Right ventricle myocardium superior (tissue), 1 donor: Measurements from ENCODE around the gene NKTR. TPM values are rescaled to one million over a fixed set of nuclear protein-coding genes. Genes with fewer than 3 reads are reported as not detected.
"Not testable (repeated sequence)": the region's sequence is repeated elsewhere in the genome, so short reads cannot be mapped to it uniquely, and the experiment has no call there.

Source experiments
- ATAC-seq: fragments of 200-7000 bp; cut with Tn5 transposase; one replicate; pipeline ENCODE4 v1.9.1; 2020; ENCODE audit warnings: mild to moderate bottlenecking; ENCODE audit not compliant: poor library complexity
- DNase-seq: peaks from one replicate; pipeline ENCODE4 v3.0.0-alpha.2; 2020
- intact Hi-C: fragments of 100-400 bp; cut with DNase I; formaldehyde crosslinking; loops from one replicate; pipeline ENCODE4 v1.11.2; 2022
- total RNA-seq: library from RNA; stranded (reverse); fragmentation: NEBNext Ultra II Directional; extraction: Animal tissue kit (Norgen Biotek cat#: 25700); gene quantifications from one replicate; pipeline ENCODE4 v1.2.1, GENCODE V29; 2021
- donor health status: DM: no; HTN: yes; CAD: no; lungs with severe emphysema.

Gene NKTR
- total RNA-seq, 1 donor from 2014 or later = 21.6 TPM

GRCh38 chr3:42590989-42591756 lies 9.3 kb upstream of the NKTR start:
- ATAC-seq (no peak), DNase-seq (no peak)

GRCh38 chr3:42591811-42592210 lies 8.7 kb upstream of the NKTR start:
- intact Hi-C loops = no loop called here
- ATAC-seq (no peak), DNase-seq (no peak)

More at GRCh38 chr3:42590989-42591756, 9.3 kb upstream of the NKTR start:
- intact Hi-C loops = no loop called here

DNA sequence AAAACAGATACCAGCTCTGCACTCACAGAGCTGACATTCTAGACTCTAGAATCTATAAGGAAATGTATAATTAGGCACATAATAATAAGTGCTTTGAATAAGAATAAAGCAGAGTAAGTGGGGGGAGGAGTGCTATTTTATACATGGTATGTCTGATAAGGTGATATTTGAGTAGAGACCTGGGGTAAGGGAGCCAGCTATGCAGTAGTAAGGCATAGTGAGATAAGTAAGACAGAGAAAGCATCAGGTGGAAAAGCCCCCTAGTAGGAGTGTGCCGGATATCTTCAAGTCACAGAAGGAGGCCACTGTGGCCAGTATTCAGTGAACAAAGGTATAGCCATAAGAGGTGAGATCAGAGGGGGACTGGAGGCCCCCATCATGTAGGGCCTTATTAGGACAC lies 6.9 kb upstream of the NKTR start:
- intact Hi-C loops = no loop called here
- no peak for ATAC-seq
- DNase-seq = no peak

DNA sequence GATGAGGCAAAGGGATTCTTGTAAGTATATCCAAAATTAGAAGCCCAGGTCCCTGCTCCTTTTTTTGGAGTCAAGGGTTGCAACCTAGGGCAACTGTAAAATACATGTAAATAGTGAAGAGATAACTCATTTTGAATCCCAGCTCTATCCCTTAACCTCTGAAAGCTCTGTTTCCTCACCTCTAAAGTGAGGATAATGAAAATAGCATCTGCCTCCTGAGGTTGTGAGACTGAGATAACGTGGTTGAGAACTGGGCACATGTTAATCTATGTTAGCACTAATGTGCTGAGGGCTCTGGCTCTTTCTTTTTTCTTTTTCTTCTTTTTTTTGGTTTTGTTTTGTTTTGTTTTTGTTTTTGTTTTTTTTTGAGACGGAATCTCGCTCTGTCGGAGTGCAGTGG lies 4.8 kb upstream of the NKTR start:
- no peak for ATAC-seq
- intact Hi-C loops = no loop called here
- DNase-seq = no peak

GRCh38 chr3:42597098-42597497 lies 3.4 kb upstream of the NKTR start:
- intact Hi-C loops, ATAC-seq: not testable (repeated sequence)

DNA sequence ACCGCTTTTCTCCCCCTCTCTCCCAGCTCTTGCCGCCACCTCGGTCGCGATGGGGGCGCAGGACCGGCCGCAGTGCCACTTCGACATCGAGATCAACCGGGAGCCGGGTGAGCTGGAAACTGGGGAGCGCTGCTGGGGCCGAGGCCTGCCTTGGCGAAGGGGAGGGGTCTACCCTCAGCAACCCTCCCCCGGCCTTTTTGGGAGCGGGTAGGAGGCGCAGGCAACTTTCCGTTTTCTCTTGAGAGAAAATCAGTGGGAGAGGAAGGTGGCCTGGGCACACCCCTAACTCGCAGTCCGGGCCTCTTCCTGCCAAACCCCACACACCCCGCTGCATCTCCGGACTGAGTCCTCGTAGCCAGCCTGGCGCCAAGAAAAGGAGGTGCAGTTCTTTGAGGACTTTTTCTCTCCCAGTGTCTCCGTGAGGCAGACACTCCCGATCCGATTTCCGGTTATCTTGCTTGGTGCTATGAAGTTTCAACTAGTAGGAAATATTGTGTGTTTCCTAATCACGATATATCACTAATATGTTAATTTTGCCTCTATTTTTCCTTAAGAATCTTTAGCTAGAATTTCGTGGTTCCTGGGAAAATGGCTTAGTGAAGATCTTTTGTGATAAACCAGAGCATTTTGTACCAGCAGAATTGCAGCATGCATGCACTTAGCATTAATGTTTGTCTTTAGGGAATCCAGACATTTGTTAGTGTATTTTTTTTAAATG lies 631 bp downstream of the NKTR start:
- intact Hi-C loops = loop anchor here (5.0 kb wide), 1 partner anchor 51 kb away; the partner anchor contains the start of gene ZBTB47
- DNase-seq (peak; percentile 78), ATAC-seq (peak; percentile 48)

More at GRCh38 chr3:42597098-42597497, 3.4 kb upstream of the NKTR start:
- not testable (repeated sequence) for DNase-seq

- intact Hi-C loops = loop anchor here (5.0 kb wide), 1 partner anchor 50 kb away; the partner anchor contains the start of gene ZBTB47
- DNase-seq (no peak), ATAC-seq (no peak)
These were observed 1.6 kb downstream of the NKTR start for GRCh38 chr3:42601896-42602581.

GRCh38 chr3:42602961-42603360 lies 2.5 kb downstream of the NKTR start:
- DNase-seq (no peak), ATAC-seq (no peak)
- intact Hi-C loops = loop anchor here (5.0 kb wide), 1 partner anchor 49 kb away; the partner anchor contains the start of gene ZBTB47

GRCh38 chr3:42605546-42606173 lies 5.2 kb downstream of the NKTR start:
- intact Hi-C loops = no loop called here
- DNase-seq = no peak
- peak; percentile 36 for ATAC-seq

DNA sequence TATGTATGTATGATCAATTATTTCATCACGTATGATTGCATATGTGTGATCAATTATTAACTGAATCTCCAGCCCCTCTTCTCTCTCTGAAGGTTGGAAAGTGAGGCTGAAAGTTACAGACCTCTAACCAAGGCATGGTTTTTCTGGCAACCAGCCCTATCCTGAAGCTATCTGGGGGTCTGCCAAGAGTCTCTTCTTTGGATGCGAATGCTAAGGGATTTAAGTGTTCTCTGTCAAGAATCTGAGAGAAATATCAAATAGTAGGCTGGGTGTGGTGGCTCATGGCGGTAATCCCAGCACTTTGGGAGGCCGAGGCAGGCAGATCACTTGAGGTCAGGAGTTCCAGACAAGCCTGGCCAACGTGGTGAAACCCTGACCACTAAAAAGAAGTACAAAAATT lies 8.1 kb downstream of the NKTR start:
- DNase-seq (no peak), ATAC-seq (peak; percentile 7)
- intact Hi-C loops = no loop called here

GRCh38 chr3:42610976-42611375 lies 10.5 kb downstream of the NKTR start:
- no peak for ATAC-seq
- intact Hi-C loops = no loop called here
- DNase-seq = no peak

DNA sequence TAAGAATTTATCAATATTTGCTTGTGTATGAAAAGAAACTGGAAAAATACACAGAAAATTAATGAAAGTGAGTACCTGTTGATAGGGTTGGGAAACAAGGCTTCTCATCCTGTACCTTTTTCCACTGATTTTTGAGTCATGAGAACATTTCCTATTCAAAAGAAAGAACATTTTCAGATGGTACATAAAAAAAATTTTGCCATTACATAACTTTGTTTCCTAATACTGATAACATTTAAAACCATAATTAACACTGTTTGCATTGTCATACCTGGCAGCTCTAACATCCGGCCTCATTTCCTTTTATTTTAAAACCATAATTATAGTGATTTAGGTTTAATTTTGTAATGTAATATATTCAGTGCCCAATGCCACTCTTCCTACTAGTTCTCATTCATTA lies 11.7 kb downstream of the NKTR start:
- intact Hi-C loops = no loop called here
- ATAC-seq (no peak), DNase-seq (no peak)

GRCh38 chr3:42612928-42613327 lies 12.4 kb downstream of the NKTR start:
- ATAC-seq (no peak), DNase-seq (no peak)
- intact Hi-C loops = no loop called here

- ATAC-seq (no peak), DNase-seq (no peak)
- intact Hi-C loops = no loop called here
These were observed 13.0 kb downstream of the NKTR start for GRCh38 chr3:42613462-42613861.

GRCh38 chr3:42631620-42632019 lies 31.1 kb downstream of the NKTR start:
- intact Hi-C loops = no loop called here
- DNase-seq (no peak), ATAC-seq (no peak)

GRCh38 chr3:42632146-42632545 lies 31.7 kb downstream of the NKTR start:
- ATAC-seq (no peak), DNase-seq (no peak)
- intact Hi-C loops = no loop called here

DNA sequence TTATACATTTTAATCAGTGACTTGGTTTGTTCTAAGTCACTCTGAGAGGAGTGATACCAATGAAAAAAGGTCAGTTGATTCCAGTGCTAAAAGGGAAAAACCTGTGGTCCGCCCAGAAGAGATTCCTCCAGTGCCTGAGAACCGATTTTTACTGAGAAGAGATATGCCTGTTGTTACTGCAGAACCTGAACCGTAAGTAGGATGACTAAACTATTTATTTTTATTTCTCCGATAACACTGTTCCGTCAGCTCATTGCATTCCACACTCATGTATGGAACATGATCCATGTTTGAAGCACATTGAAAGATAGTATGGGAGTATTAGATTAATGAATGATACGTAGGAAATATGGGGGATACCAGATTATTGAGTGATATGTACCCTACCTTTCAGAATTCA lies 33.1 kb downstream of the NKTR start:
- DNase-seq = no peak

GRCh38 chr3:42635111-42635510 lies 34.6 kb downstream of the NKTR start:
- no peak for ATAC-seq
- intact Hi-C loops = no loop called here
- no peak for DNase-seq

More for the DNA sequence above, 33.1 kb downstream of the NKTR start:
- intact Hi-C loops = no loop called here
- peak; percentile 36 for ATAC-seq

DNA sequence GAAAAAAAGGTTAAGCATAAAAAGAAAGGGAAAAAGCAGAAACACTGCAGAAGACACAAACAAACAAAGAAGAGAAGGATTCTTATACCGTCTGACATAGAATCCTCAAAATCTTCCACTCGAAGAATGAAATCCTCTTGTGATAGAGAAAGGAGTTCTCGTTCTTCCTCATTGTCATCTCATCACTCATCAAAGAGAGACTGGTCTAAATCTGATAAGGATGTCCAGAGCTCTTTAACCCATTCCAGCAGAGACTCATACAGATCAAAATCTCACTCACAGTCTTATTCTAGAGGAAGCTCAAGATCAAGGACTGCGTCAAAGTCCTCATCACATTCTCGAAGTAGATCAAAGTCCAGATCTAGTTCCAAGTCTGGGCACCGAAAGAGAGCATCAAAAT lies 36.5 kb downstream of the NKTR start:
- intact Hi-C loops = no loop called here
- no peak for ATAC-seq

More for the DNA sequence above, 36.5 kb downstream of the NKTR start:
- no peak for DNase-seq
